Neutrophil (primary cell): ENCODE data around the gene MAST1.
"Not testable (repeated sequence)": the region's sequence is repeated elsewhere in the genome, so short reads cannot be mapped to it uniquely, and the experiment has no call there.

Source experiments
- H3K27ac ChIP-seq: fragments of 200-600 bp; sonication (generic); 2 replicates; pipeline ENCODE4 v1.5.1; 2016; ENCODE audit warnings: mild to moderate bottlenecking, moderate library complexity
- H3K27me3 ChIP-seq: fragments of 200-600 bp; sonication (generic); 2 replicates; pipeline ENCODE4 v1.6.0; 2016; ENCODE audit warnings: mild to moderate bottlenecking
- H3K36me3 ChIP-seq: fragments of 200-600 bp; sonication (generic); 2 replicates; pipeline ENCODE4 v1.5.1; 2017
- H3K4me1 ChIP-seq, 2 experiments: fragments of 200-600 bp in 1 of 2; sonication (generic) in 1 of 2; 1 replicate in 1 of 2; 2 replicates in 1 of 2; pipeline versions ENCODE4 v1.5.1 to v1.6.1; 2013 to 2016; ENCODE audit warnings: low read depth in 1 of 2, low read length in 1 of 2, mild to moderate bottlenecking in 1 of 2, moderate library complexity in 1 of 2; ENCODE audit not compliant: control insufficient read depth in 1 of 2, insufficient read depth in 1 of 2
- H3K4me3 ChIP-seq, 2 experiments: fragments of 200-600 bp in 1 of 2; sonication (generic) in 1 of 2; 1 replicate in 1 of 2; 2 replicates in 1 of 2; pipeline ENCODE4 v1.5.1; 2013 to 2016; ENCODE audit warnings: low read depth in 1 of 2, low read length in 1 of 2, mild to moderate bottlenecking in 1 of 2, moderate library complexity in 1 of 2
- H3K9me3 ChIP-seq: fragments of 200-600 bp; sonication (generic); 2 replicates; pipeline ENCODE4 v1.5.1; 2016
- TF ChIP-seq, protein P1 (sequence below): fragments of 200-600 bp; sonication (generic); IDR thresholded peaks from 2 replicates; pipeline ENCODE4 v1.5.1; 2016; ENCODE audit warnings: antibody characterized with exemption

MAST1 gene

DNA sequence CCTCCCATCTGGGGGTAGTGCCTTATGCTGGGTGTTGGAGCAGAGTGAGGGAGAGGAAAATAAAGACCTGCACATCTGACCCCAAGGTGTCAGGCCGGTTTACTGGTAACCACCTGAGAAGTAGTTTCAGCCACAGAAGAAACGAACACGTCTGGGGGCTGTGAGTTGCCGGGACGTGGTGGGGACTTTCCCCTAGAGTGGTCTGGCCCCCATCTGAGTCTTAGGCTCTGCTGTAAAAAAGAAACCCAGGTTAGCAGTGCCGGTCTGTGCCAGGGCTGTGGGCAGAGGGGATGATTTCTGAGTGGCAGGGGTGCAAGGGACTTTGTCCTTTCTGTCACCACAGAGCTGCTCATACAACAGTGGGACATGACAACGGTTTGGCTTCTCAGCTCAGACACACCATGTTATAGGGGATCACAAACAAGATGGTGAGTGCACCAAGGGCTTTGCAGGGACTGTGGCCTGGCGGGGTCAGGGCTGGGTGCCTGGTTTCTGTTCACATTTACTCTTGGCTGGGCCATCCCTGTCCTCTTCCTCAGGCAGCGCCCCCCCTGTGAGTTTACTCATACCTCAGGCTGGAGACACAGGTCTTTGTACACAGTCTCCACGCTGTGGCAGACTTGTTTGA lies 61.7 kb downstream of the MAST1 start:
- Histone ChIP-seq H3K27ac (no peak overlapping the region), H3K9me3 (no peaks in the 10 kb centered on the region), H3K4me3 (no peak overlapping the region), H3K36me3 (peaks cover 47% of the 10 kb centered on the region), H3K27me3 (no peaks in the 10 kb centered on the region), H3K4me1 (no peaks in the 10 kb centered on the region)
- TF ChIP-seq, protein P1, sequence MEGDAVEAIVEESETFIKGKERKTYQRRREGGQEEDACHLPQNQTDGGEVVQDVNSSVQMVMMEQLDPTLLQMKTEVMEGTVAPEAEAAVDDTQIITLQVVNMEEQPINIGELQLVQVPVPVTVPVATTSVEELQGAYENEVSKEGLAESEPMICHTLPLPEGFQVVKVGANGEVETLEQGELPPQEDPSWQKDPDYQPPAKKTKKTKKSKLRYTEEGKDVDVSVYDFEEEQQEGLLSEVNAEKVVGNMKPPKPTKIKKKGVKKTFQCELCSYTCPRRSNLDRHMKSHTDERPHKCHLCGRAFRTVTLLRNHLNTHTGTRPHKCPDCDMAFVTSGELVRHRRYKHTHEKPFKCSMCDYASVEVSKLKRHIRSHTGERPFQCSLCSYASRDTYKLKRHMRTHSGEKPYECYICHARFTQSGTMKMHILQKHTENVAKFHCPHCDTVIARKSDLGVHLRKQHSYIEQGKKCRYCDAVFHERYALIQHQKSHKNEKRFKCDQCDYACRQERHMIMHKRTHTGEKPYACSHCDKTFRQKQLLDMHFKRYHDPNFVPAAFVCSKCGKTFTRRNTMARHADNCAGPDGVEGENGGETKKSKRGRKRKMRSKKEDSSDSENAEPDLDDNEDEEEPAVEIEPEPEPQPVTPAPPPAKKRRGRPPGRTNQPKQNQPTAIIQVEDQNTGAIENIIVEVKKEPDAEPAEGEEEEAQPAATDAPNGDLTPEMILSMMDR = no peak

DNA sequence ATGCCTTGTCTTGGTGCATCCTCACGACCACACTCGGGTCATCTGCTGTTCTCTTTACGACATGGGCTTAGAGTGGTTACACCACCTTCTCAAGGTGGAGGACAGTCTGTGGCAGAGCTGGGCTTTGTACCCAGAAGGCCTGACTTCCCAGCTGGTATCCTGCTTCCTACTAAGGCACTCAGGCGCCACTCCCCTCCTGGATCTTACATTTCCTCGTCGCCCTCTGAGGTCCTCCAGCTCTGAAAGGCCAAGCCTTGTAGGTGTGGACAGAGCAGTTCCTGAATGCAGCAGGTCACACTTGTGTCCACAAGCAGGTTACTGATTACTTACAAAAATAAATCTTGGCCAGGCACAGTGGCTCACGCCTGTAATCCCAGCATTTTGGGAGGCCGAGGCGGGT lies 68.9 kb downstream of the MAST1 start:
- Histone ChIP-seq H3K4me1 (peaks cover under 1 to 1% of the 10 kb centered on the region in 2 experiments), H3K36me3 (no peaks in the 10 kb centered on the region), H3K9me3 (no peaks in the 10 kb centered on the region), H3K27ac (no peak overlapping the region), H3K27me3 (no peaks in the 10 kb centered on the region), H3K4me3 (no peak overlapping the region)
- TF ChIP-seq, protein P1 = no peak

DNA sequence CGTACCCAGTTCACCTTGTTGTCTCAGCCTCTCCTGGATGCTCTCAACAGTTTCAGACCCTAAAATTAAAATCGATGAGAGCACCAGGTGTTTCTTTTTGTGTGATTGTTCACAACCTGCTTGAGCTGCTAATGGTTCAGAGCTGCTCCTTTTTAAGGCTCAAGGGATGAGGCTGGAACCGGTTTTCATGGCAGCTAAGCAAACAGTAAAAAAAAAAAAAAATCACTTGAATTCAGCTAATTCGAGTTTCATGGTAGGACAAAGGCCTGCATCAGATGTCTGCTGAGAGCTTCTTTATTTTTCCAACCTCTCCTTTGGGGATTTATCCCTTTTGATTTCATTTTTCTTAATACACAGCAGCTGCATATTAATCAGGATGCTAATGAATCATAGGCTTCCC lies 74.3 kb downstream of the MAST1 start:
- TF ChIP-seq, protein P1 = no peak
- no peaks in the 10 kb centered on the region for H3K9me3 ChIP-seq
- H3K36me3 ChIP-seq = no peaks in the 10 kb centered on the region
- H3K4me1 ChIP-seq = peaks cover 27 to 29% of the 10 kb centered on the region in 2 experiments
- peak overlapping the region in 1 of 2 experiments; percentile 28 for H3K4me3 ChIP-seq
- peak overlapping the region; percentile 78 for H3K27ac ChIP-seq
- H3K27me3 ChIP-seq = no peaks in the 10 kb centered on the region

DNA sequence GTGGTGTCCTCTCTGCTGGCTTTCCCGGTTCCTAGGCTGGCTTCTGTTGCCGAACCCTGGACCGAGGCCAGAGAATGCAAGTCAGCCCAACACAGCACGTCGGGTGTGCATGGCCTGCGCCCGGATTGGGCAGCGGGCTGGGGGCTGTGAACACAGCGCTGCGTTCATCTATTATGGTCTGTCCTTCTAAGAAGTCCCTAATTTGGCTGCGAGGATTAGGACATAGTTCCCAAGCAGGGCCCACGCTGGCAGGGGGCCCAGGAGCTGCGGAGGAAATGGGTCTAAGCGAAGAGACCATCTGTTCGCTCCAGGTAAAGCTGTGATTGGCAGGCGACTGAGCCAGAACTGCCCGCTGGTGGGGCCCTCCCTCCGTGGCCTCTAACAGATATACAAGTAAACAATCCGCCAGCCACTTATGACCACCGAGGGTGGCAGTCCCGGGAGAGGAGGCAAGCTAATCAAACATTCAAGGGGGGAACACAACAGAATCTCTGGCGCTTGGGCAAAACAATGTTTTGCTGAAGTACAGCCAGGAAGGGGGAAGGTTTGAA lies 74.8 kb downstream of the MAST1 start:
- Histone ChIP-seq H3K4me3 (peak overlapping the region; percentile 28 to 32), H3K27me3 (no peaks in the 10 kb centered on the region), H3K4me1 (peaks cover 27 to 29% of the 10 kb centered on the region in 2 experiments), H3K9me3 (no peaks in the 10 kb centered on the region), H3K27ac (peak overlapping the region; percentile 78), H3K36me3 (no peaks in the 10 kb centered on the region)
- TF ChIP-seq, protein P1 = no peak

DNA sequence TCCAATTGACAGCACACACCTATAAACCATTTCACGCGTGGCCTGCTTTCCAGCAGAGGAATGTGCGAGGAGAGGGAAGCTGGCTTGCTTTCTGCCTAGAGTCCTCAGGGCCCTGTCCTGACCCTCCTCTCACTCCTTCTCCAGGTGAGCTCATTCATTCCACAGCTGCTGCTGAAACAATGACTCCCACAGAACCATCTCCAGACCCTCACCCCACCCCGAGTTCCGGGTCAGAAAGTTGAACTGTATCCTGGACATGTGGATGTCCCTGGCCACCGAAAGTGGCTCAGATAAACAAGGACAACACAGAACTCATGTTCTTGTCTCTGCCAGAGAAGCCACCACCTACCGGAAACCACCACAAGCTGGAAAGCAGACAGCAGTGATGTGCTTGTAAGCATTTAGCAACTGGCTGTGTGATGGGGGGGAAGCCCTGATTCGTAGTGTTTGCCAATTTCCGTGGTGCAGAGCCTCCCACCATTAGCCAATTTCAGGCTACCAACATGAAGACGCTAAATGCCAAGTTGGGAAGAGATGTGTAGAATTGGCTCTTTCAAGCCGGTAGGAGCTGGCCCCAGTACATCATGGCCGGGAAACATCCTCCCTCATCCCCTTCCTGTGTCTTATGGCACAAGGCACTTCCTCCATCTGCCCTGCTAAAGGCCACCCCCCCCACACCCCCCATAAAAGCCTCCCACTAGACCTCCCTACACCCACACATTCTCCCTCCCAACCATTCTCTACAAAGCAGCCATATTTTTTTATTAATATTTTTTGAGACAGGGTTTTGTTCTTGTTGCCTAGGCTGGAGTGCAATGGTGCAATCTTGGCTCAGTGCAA lies 75.8 kb downstream of the MAST1 start:
- Histone ChIP-seq H3K9me3 (no peaks in the 10 kb centered on the region), H3K36me3 (no peaks in the 10 kb centered on the region), H3K27ac (peak overlapping the region; percentile 78), H3K27me3 (no peaks in the 10 kb centered on the region), H3K4me1 (peaks cover 31 to 34% of the 10 kb centered on the region in 2 experiments), H3K4me3 (peak overlapping the region; percentile 28 to 32)
- TF ChIP-seq, protein P1 = no peak

DNA sequence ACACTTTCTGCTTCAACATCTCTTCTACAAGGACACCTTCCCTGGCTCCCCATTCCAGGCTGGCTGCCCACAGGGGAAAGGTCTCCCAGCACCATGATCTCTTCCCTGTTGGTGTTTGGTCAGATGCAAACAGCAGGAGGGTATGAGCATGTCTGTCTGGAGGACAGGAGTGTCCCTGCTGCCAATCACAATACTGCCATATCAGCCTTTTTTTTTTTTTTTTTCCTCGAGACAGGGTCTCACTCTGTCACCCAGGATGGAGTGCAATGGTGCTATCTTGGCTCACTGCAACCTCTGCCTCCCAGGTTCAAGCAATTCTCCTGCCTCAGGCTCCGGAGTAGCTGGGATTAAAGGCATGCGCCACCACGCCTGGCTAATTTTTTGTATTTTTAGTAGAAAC lies 77.5 kb downstream of the MAST1 start:
- H3K27ac ChIP-seq, H3K4me3 ChIP-seq, H3K36me3 ChIP-seq, H3K9me3 ChIP-seq, H3K27me3 ChIP-seq: not testable (repeated sequence)
- peaks cover 32 to 41% of the 10 kb centered on the region in 2 experiments for H3K4me1 ChIP-seq
